MM.1S (cell line): Measurements from ENCODE around the gene OTUD1.

Source experiments
- EZH2 ChIP-seq: fragments of 300-600 bp; sonication (generic); optimal IDR thresholded peaks from 2 replicates; pipeline ENCODE3; 2017; ENCODE audit warnings: low read depth, mild to moderate bottlenecking, antibody characterized with exemption, low read length, mixed read lengths
- EZH2phosphoT487 ChIP-seq: fragments of 300-600 bp; sonication (generic); IDR thresholded peaks from 2 replicates; pipeline ENCODE4 v1.6.1; 2018; ENCODE audit warnings: antibody characterized with exemption, low read length
- TF ChIP-seq, protein P1 (sequence below): fragments of 300-600 bp; sonication (generic); IDR thresholded peaks from 2 replicates; pipeline ENCODE4 v1.5.1; 2016; ENCODE audit warnings: antibody characterized with exemption, low read length, mixed read lengths

GRCh38 chr10:23419655-23420329 lies 19.1 kb upstream of the OTUD1 start:
- TF ChIP-seq, protein P1, sequence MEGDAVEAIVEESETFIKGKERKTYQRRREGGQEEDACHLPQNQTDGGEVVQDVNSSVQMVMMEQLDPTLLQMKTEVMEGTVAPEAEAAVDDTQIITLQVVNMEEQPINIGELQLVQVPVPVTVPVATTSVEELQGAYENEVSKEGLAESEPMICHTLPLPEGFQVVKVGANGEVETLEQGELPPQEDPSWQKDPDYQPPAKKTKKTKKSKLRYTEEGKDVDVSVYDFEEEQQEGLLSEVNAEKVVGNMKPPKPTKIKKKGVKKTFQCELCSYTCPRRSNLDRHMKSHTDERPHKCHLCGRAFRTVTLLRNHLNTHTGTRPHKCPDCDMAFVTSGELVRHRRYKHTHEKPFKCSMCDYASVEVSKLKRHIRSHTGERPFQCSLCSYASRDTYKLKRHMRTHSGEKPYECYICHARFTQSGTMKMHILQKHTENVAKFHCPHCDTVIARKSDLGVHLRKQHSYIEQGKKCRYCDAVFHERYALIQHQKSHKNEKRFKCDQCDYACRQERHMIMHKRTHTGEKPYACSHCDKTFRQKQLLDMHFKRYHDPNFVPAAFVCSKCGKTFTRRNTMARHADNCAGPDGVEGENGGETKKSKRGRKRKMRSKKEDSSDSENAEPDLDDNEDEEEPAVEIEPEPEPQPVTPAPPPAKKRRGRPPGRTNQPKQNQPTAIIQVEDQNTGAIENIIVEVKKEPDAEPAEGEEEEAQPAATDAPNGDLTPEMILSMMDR: no peak
- TF ChIP-seq EZH2 (no peak), EZH2phosphoT487 (no peak)
